GM19239 (cell line): Measurements from ENCODE around the gene SESN2.
"Not testable (repeated sequence)": the region's sequence is repeated elsewhere in the genome, so short reads cannot be mapped to it uniquely, and the experiment has no call there.

ENCODE experiments used
- DNase-seq: peaks from one replicate; pipeline ENCODE4 v3.0.0; 2011; ENCODE audit warnings: low spot score; ENCODE audit not compliant: insufficient read length
- FAIRE-seq: peaks from 2 replicates; lab custom pipeline; 2011; peaks lifted over from hg19 to GRCh38; lab: Jason Lieb, UNC

SESN2 gene

DNA sequence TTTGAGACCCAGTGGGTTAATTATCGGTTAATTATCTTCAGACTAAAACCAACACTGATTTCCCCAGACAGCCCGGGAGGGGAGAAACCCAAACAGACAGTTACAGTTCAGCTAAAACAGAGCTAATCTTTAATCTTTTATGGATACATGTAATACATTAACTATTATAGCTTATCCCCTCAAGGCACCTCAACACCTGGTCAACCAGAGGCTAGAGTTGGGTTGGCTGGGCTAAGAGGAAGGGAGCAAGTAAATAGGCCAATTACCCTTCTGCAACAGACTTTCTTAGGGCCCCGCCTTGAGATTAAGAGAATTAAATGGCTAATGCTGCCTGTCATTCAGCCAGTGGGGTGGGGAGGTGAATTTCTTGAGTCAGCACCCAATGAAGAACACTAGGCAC lies 62.9 kb downstream of the SESN2 start:
- FAIRE-seq (peak; percentile 92), DNase-seq (no peak)

GRCh38 chr1:28323720-28324119 lies 64.4 kb downstream of the SESN2 start:
- DNase-seq (no peak), FAIRE-seq (peak; percentile 8)

- DNase-seq (no peak), FAIRE-seq (no peak)
Measured at GRCh38 chr1:28326515-28326914, 67.2 kb downstream of the SESN2 start.

DNA sequence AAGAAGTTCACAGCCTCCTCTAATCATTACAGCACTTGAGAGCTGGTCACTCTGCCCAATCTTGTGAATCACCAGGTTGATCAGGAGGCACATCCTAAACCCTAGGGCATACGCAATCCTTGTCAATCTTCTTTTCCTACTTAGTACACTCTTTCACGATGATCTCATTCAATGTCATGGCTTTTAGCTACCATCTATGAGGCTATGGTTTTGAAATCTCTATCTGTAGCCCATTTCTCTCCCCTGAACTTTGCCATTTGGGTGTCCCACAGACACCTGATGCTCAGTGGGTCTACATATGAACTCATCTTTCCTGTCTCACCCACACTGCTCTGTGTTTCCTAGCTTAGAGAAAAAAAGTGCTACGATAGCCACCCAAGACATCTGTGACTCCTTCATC lies 67.7 kb downstream of the SESN2 start:
- peak; percentile 56 for FAIRE-seq
- no peak for DNase-seq

- DNase-seq, FAIRE-seq: not testable (repeated sequence)
Measured at GRCh38 chr1:28327431-28327830, 68.1 kb downstream of the SESN2 start.

GRCh38 chr1:28328228-28328648 lies 68.9 kb downstream of the SESN2 start:
- DNase-seq: no peak

GRCh38 chr1:28329395-28330153 lies 70.3 kb downstream of the SESN2 start:
- DNase-seq (no peak), FAIRE-seq (peak; percentile 63)

More at GRCh38 chr1:28328228-28328648, 68.9 kb downstream of the SESN2 start:
- no peak for FAIRE-seq
